ENCODE results near the gene CCP110. TPM values are rescaled to one million over a fixed set of nuclear protein-coding genes. Genes with fewer than 3 reads are reported as not detected.

Gene CCP110
- total and polyA plus RNA-seq, 2 of the 13 experiments (the other 11 are each of a cell fraction or from before 2014, with no cell fraction given): 10.0 to 11.1 TPM

GRCh38 chr16:19542138-19542821, 18.5 kb downstream of the CCP110 start (continued):
- no peak for TF ChIP-seq XBP1 (CRISPR knock-in tag; IDR thresholded peaks at IDR 0.05)
- TF ChIP-seq MLX (CRISPR knock-in tag; IDR thresholded peaks at IDR 0.05): peak; percentile 100
- TF ChIP-seq SRY (CRISPR knock-in tag; IDR thresholded peaks at IDR 0.05): no peak
- no peak for TF ChIP-seq ATM (IDR thresholded peaks at IDR 0.05; ENCODE audit: borderline replicate concordance)
- TF ChIP-seq KLF16 (CRISPR knock-in tag; IDR thresholded peaks at IDR 0.05): peak in 1 of 2 experiments; percentile 84; a peak in 2 of 4 replicates
- TF ChIP-seq GTF3A (CRISPR knock-in tag; conservative IDR thresholded peaks at IDR 0.05): no peak
- no peak for TF ChIP-seq ZNF687 (CRISPR knock-in tag; IDR thresholded peaks at IDR 0.05)
- TF ChIP-seq, protein P1, sequence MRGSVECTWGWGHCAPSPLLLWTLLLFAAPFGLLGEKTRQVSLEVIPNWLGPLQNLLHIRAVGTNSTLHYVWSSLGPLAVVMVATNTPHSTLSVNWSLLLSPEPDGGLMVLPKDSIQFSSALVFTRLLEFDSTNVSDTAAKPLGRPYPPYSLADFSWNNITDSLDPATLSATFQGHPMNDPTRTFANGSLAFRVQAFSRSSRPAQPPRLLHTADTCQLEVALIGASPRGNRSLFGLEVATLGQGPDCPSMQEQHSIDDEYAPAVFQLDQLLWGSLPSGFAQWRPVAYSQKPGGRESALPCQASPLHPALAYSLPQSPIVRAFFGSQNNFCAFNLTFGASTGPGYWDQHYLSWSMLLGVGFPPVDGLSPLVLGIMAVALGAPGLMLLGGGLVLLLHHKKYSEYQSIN (CRISPR knock-in tag; IDR thresholded peaks at IDR 0.05; ENCODE audit: borderline replicate concordance): no peak
- TF ChIP-seq FOSL1 (CRISPR knock-in tag; IDR thresholded peaks at IDR 0.05; ENCODE audit: borderline replicate concordance): peak; percentile 66; the same call in 1 of the 2 replicates
- no peak for TF ChIP-seq ZNF234 (CRISPR knock-in tag; conservative IDR thresholded peaks at IDR 0.05)
- peak; percentile 57 for TF ChIP-seq SOX13 (IDR thresholded peaks at IDR 0.05)
- peak in 1 of 2 experiments; percentile 97; a peak in 2 of 4 replicates for TF ChIP-seq SOX13 (CRISPR knock-in tag; conservative IDR thresholded peaks at IDR 0.05 in 1 of 2, IDR thresholded peaks at IDR 0.05 in 1 of 2)
- TF ChIP-seq ZNF674 (CRISPR knock-in tag; IDR thresholded peaks at IDR 0.05; ENCODE audit: low read depth): no peak
- TF ChIP-seq KDM3A (CRISPR knock-in tag; IDR thresholded peaks at IDR 0.05; ENCODE audit: low read depth): no peak
- TF ChIP-seq, protein P2, sequence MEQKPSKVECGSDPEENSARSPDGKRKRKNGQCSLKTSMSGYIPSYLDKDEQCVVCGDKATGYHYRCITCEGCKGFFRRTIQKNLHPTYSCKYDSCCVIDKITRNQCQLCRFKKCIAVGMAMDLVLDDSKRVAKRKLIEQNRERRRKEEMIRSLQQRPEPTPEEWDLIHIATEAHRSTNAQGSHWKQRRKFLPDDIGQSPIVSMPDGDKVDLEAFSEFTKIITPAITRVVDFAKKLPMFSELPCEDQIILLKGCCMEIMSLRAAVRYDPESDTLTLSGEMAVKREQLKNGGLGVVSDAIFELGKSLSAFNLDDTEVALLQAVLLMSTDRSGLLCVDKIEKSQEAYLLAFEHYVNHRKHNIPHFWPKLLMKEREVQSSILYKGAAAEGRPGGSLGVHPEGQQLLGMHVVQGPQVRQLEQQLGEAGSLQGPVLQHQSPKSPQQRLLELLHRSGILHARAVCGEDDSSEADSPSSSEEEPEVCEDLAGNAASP (CRISPR knock-in tag; IDR thresholded peaks at IDR 0.05; ENCODE audit: borderline replicate concordance): peak; percentile 81; the same call in 1 of the 2 replicates
- TF ChIP-seq ZMYM3 (CRISPR knock-in tag; IDR thresholded peaks at IDR 0.05): no peak
- no peak for TF ChIP-seq ZC3H4 (CRISPR knock-in tag; IDR thresholded peaks at IDR 0.05; ENCODE audit: borderline replicate concordance)
- TF ChIP-seq, protein P3, sequence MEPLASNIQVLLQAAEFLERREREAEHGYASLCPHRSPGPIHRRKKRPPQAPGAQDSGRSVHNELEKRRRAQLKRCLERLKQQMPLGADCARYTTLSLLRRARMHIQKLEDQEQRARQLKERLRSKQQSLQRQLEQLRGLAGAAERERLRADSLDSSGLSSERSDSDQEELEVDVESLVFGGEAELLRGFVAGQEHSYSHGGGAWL (CRISPR knock-in tag; IDR thresholded peaks at IDR 0.05): no peak; the same call in 1 of the 2 replicates
- no peak for TF ChIP-seq MYNN (CRISPR knock-in tag; IDR thresholded peaks at IDR 0.05; ENCODE audit: low read depth)
- 0 out of 2 replicates have a peak, but pooled peaks have one; percentile 68 for TF ChIP-seq ZFP36L1 (CRISPR knock-in tag; IDR thresholded peaks at IDR 0.05)
- TF ChIP-seq ATF7 (IDR thresholded peaks at IDR 0.05): no peak
- TF ChIP-seq ATF7 (CRISPR knock-in tag; IDR thresholded peaks at IDR 0.05): no peak; the same call in 1 of the 2 replicates
- TF ChIP-seq GATA4 (IDR thresholded peaks at IDR 0.05; ENCODE audit: borderline replicate concordance, low read depth): peak; percentile 93
